ENCODE data around the gene RSF1.

RSF1 gene

GRCh38 chr11:77723024-77723423 is 97.5 kb downstream of the RSF1 start:
- Histone ChIP-seq H3K36me3 (peaks cover 21% of the 10 kb centered on the region), H3K4me3 (ENCODE audit: low read depth, low read length) (no peak overlapping the region), H3K4me1 (no peaks in the 10 kb centered on the region), H3K27me3 (no peaks in the 10 kb centered on the region), H3K9me3 (no peaks in the 10 kb centered on the region)
- TF ChIP-seq CTCF (IDR thresholded peaks at IDR 0.05; ENCODE audit: low read depth, low read length), result no peak
- DNase-seq, result no peak

- no peak overlapping the region for H3K4me3 ChIP-seq (ENCODE audit: low read depth, low read length)
- H3K36me3 ChIP-seq, result no peaks in the 10 kb centered on the region; the same call in 1 of the 2 replicates
- H3K27me3 ChIP-seq, result no peaks in the 10 kb centered on the region
- no peak for TF ChIP-seq CTCF (IDR thresholded peaks at IDR 0.05; ENCODE audit: low read depth, low read length)
- no peak for DNase-seq
- H3K4me1 ChIP-seq, result peaks cover 2% of the 10 kb centered on the region; the same call in 1 of the 2 replicates
- no peaks in the 10 kb centered on the region for H3K9me3 ChIP-seq
Observed at GRCh38 chr11:77710358-77710757, 110.2 kb downstream of the RSF1 start.

- TF ChIP-seq CTCF (IDR thresholded peaks at IDR 0.05; ENCODE audit: low read depth, low read length), result no peak
- peaks cover 2% of the 10 kb centered on the region; the same call in 1 of the 2 replicates for H3K4me1 ChIP-seq
Observed at GRCh38 chr11:77705876-77706579, 114.5 kb downstream of the RSF1 start.

GRCh38 chr11:77705195-77705875 is 115.2 kb downstream of the RSF1 start:
- no peak for DNase-seq
- no peaks in the 10 kb centered on the region for H3K9me3 ChIP-seq
- TF ChIP-seq CTCF (IDR thresholded peaks at IDR 0.05; ENCODE audit: low read depth, low read length), result no peak
- H3K27me3 ChIP-seq, result no peaks in the 10 kb centered on the region
- peaks cover 13% of the 10 kb centered on the region; the same call in 1 of the 2 replicates for H3K36me3 ChIP-seq
- no peak overlapping the region for H3K4me3 ChIP-seq (ENCODE audit: low read depth, low read length)
- H3K4me1 ChIP-seq, result peaks cover 2% of the 10 kb centered on the region; the same call in 1 of the 2 replicates

More at GRCh38 chr11:77705876-77706579, 114.5 kb downstream of the RSF1 start:
- no peaks in the 10 kb centered on the region for H3K27me3 ChIP-seq
- H3K36me3 ChIP-seq, result peaks cover 11% of the 10 kb centered on the region; the same call in 1 of the 2 replicates
- H3K4me3 ChIP-seq (ENCODE audit: low read depth, low read length), result no peak overlapping the region
- no peaks in the 10 kb centered on the region for H3K9me3 ChIP-seq
- DNase-seq, result no peak

GRCh38 chr11:77704029-77704428 is 116.5 kb downstream of the RSF1 start:
- H3K9me3 ChIP-seq, result no peaks in the 10 kb centered on the region
- DNase-seq, result no peak
- no peaks in the 10 kb centered on the region for H3K27me3 ChIP-seq
- no peak overlapping the region for H3K4me3 ChIP-seq (ENCODE audit: low read depth, low read length)
- peaks cover 18% of the 10 kb centered on the region; the same call in 1 of the 2 replicates for H3K36me3 ChIP-seq
- no peak for TF ChIP-seq CTCF (IDR thresholded peaks at IDR 0.05; ENCODE audit: low read depth, low read length)
- no peaks in the 10 kb centered on the region; the same call in 1 of the 2 replicates for H3K4me1 ChIP-seq

- no peaks in the 10 kb centered on the region for H3K9me3 ChIP-seq
- peaks cover 32% of the 10 kb centered on the region for H3K36me3 ChIP-seq
- H3K27me3 ChIP-seq, result no peaks in the 10 kb centered on the region
- H3K4me3 ChIP-seq (ENCODE audit: low read depth, low read length), result no peak overlapping the region
- no peaks in the 10 kb centered on the region for H3K4me1 ChIP-seq
- DNase-seq, result no peak
- TF ChIP-seq CTCF (IDR thresholded peaks at IDR 0.05; ENCODE audit: low read depth, low read length), result no peak
Observed at GRCh38 chr11:77699425-77699824, 121.1 kb downstream of the RSF1 start.

All from BE2C (cell line).